Stimulated activated CD4-positive, alpha-beta T cell treated with anti-CD3 and anti-CD28 coated beads, TNF-alpha, amount 100 ng/mL, for 48 hours (primary cell): ENCODE measurements around the gene GGCX.
"Not testable (repeated sequence)": the region's sequence is repeated elsewhere in the genome, so short reads cannot be mapped to it uniquely, and the experiment has no call there.

Source experiments
- DNase-seq, 3 donors: peaks; one replicate each; pipeline ENCODE4 v3.0.0-alpha.2; 2020; ENCODE audit warnings: low read depth in 3 of 3

The GGCX gene

GRCh38 chr2:85561280-85562212 is at the start of gene GGCX:
Gene GGCX, minus strand, starts transcription at chr2:85561493. Its CDS starts 65 bp downstream, at chr2:85561428.
- DNase-seq = peak; percentile 89 to 92 (median 90)

GRCh38 chr2:85607268-85608215 is 46.2 kb upstream of the GGCX start:
- no peak for DNase-seq

- no peak for DNase-seq
Observed at GRCh38 chr2:85606116-85606455, 44.8 kb upstream of the GGCX start.

DNA sequence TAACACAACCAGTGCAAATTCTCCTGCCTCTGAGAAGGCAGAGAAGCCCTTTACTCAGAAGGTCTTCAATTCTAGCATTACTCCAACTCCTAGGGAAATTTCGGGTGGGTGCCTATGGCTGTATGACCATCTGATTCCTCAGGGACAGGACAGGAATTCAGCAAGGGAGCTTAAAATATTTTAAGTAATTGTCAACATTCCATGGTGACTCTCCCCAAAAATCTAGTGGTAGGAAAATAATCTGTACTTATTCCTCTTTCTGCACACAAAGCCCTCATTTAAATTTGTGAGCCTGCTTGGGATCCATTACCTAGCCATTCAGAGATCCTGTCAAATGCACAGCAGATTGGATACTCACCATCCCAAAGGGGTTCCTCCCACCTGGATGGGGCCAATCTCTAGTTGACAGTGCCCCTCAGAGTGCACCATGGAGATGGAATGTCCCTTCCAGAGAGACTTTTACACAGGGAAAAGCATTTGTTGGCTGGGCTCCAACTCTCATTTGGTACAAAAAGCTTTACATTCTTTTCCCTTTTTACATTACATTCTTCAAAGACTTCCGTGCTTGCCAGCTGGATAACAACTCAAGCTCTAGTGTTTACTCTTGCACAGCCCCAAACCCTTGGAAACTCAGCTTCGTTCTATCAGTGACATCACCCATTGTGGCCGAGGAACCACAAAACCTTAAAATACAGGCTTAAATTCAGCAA is 44.3 kb upstream of the GGCX start:
- DNase-seq = no peak

DNA sequence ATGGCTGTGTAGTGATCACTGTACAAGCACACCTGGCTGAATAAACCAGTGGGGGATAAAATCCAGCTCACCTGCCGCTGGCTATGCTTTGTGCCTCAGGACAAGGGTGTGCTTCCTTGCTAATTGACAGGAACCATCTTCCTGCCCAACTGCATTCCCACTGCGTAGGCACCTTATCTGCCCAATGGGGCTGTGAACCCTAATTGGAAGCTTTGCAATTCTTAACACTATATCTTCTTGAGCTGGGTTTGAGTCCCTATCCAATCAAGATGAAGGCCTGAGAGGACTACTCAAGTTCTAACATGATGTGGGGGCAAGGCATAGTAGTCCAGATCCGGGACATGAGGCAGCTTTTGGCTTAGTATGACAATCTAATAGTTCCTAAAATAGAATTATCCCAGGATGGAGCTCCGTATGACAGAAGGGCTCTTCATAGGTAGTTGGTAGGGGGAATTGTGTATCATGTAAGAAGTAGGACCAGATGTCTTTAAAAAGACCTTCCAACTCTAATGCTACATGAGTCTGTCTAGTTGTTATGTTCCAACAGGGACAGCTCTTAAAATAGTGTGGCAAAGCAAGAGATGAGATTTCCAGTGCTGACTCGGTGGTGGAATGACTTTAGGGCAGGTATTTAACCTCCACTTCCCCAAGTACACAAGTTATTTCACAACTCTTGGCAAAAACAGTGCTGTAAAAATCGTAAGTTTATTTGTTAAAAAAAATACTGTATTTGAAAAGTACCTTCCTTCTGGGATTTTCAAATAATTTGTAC is 43.5 kb upstream of the GGCX start:
- no peak for DNase-seq

- not testable (repeated sequence) for DNase-seq
Observed at GRCh38 chr2:85604133-85604444, 42.8 kb upstream of the GGCX start.

- peak; percentile 74 to 81 (median 75) for DNase-seq
Observed at GRCh38 chr2:85602476-85603234, 41.4 kb upstream of the GGCX start, which contains the start of gene TMEM150A. Gene TMEM150A, minus strand, starts transcription at chr2:85602698. Its CDS starts 750 bp downstream, at chr2:85601948.

DNA sequence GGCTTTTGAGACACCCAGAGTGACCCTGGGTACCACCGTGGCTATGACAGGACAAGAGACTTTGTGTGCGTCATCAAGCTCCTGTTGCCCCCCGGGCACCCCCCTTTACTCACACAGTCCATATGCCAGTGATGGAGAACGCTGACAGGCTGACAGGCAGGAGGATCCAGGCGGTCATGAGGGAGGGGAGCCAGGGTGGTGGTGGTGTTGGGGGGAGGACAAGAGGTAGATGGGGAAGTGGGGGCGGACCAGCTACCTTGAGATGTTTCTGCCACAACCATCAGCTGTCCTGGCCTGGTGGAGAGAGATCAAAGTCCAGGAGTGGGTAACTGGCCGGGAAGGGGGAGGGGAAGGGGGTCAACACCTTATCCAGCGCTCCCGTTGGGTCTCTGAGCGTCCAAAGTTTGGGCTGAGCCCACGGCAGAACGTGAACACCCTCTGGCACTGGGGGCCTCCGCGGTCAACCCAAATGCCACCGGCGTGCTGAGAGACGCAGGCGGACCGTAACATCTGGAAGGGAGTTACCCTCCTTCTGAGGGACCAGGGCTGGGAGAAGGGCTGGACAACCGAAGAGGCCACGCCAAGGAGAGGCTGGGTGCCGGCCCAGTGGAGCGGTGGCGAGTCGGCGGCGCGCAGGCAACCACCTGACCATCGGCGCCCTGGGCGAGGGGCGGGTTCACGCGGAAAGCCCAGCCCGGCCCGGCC is 40.6 kb upstream of the GGCX start:
- DNase-seq = no peak

GRCh38 chr2:85600951-85601770 is 39.9 kb upstream of the GGCX start:
- no peak for DNase-seq

GRCh38 chr2:85600235-85600575 is 38.9 kb upstream of the GGCX start:
- DNase-seq = no peak

DNA sequence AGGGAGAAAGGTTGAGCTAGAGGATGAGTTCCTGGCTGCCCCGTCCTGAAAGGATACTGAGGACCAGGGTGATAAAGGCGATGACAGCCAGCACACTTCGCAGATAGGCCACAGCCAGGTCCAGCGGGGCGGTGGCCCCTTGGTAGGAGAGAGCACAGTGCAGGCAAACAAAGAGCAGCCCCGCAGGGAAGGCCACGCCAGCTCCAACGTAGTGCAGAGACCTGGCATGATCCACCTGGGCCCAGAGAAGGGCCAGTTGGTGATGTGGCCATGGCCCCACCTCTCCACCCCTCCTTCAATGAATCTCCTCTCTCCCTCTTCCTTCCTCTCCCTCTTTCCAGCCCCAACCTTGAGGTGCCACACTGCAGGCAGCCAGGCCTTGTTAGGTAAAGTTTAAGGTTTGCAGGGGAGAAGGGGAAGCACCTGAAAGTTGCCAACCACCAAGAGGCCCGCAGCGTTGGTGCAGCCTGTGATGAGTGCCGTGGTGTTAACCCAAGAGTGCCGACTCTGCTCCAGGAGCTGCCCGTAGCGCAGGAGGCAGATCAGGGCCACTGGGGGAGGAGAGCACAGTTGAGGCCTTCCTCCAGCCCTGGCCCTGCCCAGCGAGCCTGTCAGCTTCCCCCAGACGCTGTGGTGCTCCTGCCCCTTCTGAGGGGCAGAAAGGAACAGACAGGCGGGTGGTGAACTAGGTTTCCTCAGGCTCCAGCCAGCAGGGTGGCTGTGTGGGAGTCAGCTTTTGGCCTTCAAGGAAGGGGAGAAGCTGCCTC is 38.4 kb upstream of the GGCX start:
- DNase-seq = no peak

DNA sequence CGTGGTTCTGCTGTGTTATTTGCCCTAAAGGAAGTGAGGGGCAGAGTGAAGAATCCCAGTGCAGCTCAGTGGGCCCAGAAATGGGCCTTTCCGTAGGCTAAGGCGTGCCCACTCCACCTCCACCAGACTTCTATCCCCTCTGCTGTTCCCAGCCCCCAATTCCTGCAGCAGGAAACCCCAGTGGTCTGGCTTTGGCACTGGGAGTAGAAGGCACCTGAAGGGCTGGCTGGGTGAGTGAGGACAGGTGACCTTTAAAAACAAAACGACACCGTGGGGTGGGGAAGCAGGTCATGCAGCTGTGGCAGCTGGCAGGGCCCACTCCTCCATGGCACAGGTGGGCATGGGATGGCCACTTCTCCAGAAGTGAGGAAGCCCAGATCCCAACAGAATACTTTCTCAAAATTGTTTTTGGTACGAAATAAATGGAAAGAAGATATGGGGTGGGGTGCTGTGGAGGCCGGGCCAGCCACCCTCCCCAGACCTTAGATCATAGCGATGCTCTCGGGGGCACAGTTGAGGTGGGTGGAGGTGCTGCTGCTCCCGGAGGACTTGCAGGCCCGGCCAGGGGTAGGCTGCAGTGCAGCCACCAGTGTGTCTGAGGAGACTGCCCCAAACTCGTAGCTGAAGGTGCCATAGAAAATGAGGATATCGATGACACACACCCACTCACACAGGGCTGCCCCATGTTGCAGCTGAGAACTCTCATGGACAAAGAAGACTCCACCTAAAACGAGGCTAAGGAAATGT is 37.5 kb upstream of the GGCX start:
- no peak for DNase-seq

DNA sequence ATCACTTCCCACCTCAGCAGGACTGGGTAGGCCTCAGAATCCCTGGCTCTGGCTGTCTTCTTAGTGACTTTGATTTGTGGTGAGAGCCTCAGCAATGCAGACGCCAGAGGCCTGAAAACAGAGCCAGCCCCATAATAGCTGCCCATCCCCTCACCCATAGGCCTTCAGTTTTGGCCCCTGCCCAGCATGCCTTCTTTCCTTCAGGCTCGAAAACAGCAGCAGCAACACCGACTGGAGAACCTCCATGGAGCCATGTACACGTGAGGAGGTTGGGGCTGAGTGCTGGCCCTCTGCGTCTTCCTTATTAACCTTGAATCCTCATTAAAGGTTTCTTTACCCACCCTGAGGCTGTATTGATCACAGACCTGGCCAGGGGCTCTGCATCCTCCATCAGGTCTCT is 35.9 kb upstream of the GGCX start:
- no peak for DNase-seq

- no peak for DNase-seq
Observed at GRCh38 chr2:85596486-85597143, 35.3 kb upstream of the GGCX start.

GRCh38 chr2:85596026-85596333 is 34.7 kb upstream of the GGCX start:
- DNase-seq = no peak

DNA sequence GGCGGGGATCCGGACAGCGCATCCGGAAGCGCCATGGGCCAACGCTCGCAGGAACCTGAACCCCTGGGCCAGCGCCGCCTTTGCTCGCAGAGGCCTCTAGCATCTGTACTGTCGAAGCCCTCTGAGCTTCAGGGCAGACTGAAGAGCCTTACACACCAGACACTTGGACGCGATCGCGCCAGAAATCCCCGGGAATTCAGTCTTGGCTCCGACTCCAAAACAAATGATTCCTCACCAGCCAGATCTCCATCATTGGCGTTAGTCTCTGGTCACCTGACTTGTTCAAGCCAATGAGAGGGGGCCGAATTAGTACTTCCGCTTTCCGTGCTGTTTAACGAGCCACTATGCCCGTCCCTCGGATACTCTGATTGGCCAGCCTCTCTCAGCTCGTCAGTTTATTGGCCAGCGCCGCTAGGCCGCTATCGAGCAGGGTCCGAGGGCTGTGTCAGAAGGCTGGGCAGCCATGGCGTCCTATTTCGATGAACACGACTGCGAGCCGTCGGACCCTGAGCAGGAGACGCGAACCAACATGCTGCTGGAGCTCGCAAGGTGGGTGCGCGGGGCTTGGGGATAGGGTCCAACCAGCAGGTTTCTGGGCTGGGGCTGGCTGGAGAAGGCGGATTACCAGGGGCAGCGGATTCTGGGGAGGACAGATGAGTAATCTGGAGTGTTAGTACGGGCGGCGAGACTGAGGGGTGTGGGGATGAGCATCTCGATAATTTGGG is 34.2 kb upstream of the GGCX start, which contains the start of gene RNF181:
RNF181 (plus strand) TSS at position 445 of the 725 bp plus-strand sequence; CDS start at position 464, 19 bp downstream.
- DNase-seq = peak; percentile 78 to 87 (median 82)
